Adipocyte (in vitro differentiated cells): ENCODE measurements around the gene EVC2.

Experiments used
- DNase-seq: peaks from one replicate; pipeline ENCODE4 v3.0.0-alpha.2; 2015; ENCODE audit warnings: low read depth
- H3K27me3 ChIP-seq: replicated peaks from 2 replicates; pipeline ENCODE4 v1.7.0; 2013; ENCODE audit warnings: mild to moderate bottlenecking, low read length, moderate library complexity; ENCODE audit not compliant: control insufficient read depth, insufficient read depth
- H3K36me3 ChIP-seq: 2 replicates; pipeline ENCODE4 v1.7.0; 2013; ENCODE audit warnings: low read length, mild to moderate bottlenecking, moderate library complexity; ENCODE audit not compliant: control insufficient read depth, insufficient read depth, severe bottlenecking
- H3K4me1 ChIP-seq: 2 replicates; pipeline ENCODE4 v1.7.0; 2013; ENCODE audit warnings: mild to moderate bottlenecking, low read length, moderate library complexity; ENCODE audit not compliant: control insufficient read depth, insufficient read depth
- H3K4me3 ChIP-seq: 2 replicates; pipeline ENCODE4 v1.7.0; 2013; ENCODE audit warnings: mild to moderate bottlenecking, low read length, moderate library complexity
- H3K9ac ChIP-seq: 2 replicates; pipeline ENCODE4 v1.7.0; 2013; ENCODE audit warnings: mild to moderate bottlenecking, low read length, moderate library complexity
- H3K9me3 ChIP-seq: 2 replicates; pipeline ENCODE4 v1.7.0; 2013; ENCODE audit warnings: mild to moderate bottlenecking, low read length, moderate library complexity; ENCODE audit not compliant: control insufficient read depth

Gene EVC2

DNA sequence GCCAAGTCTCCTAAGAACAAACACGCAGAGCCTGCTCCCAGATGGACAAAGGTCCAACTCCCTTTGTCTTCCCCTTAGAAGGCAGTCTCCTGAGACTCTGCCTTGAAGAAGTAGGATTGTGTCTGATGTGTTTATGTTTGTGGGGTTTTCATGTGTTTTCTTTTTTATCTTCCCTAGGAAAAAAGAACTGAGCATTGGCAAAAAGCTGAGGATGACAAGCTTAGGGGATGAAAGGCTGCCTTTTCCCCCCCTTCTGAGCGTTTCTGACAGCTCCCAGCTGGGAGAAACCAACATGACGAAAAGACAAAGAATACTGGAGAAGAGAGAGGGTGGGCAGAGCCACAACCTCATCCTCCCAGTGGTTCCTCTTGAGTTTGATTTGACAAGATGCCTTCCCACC lies 181.1 kb downstream of the EVC2 start:
- no peak overlapping the region for H3K9ac ChIP-seq
- H3K4me3 ChIP-seq = no peak overlapping the region
- H3K4me1 ChIP-seq = no peaks in the 10 kb centered on the region
- DNase-seq = no peak
- peaks cover 35% of the 10 kb centered on the region for H3K36me3 ChIP-seq
- no peaks in the 10 kb centered on the region for H3K27me3 ChIP-seq
- H3K9me3 ChIP-seq = no peaks in the 10 kb centered on the region

DNA sequence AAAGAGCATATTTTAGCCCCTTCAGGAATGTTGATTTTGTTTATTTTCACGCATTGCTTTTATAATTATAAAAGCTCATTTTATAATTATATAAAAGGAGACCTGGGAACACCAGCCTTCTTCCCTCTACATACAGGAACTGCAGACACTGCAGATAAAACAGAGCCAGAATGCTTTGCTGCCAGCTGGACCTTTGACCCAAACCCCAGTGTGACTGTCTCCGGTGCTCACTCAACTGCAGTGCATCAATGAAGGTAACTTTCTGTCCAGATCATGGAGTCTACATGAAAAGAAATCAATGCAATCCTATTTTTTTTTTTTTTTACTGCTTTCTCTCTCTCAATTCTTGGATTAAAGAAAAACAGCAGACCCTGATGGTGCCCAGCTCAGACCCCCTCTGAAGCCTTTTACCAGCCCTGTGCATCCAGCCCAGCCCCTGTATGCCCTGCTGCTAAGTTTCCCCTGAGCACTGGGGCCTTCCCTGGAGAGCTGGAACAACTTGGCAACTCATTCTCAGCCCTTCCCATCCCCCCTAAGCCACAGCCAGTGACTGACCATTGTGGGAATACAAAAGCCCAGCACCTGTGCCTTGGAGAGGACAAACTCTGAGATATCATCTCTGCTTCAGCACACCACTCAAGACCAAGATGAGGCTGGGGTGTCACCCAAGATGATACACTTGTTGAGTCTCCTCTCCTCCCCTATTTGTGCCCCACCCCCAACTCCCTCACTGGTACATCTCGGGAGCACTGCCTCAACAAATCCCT lies 182.1 kb downstream of the EVC2 start:
- Histone ChIP-seq H3K27me3 (no peaks in the 10 kb centered on the region), H3K4me3 (no peak overlapping the region)

DNA sequence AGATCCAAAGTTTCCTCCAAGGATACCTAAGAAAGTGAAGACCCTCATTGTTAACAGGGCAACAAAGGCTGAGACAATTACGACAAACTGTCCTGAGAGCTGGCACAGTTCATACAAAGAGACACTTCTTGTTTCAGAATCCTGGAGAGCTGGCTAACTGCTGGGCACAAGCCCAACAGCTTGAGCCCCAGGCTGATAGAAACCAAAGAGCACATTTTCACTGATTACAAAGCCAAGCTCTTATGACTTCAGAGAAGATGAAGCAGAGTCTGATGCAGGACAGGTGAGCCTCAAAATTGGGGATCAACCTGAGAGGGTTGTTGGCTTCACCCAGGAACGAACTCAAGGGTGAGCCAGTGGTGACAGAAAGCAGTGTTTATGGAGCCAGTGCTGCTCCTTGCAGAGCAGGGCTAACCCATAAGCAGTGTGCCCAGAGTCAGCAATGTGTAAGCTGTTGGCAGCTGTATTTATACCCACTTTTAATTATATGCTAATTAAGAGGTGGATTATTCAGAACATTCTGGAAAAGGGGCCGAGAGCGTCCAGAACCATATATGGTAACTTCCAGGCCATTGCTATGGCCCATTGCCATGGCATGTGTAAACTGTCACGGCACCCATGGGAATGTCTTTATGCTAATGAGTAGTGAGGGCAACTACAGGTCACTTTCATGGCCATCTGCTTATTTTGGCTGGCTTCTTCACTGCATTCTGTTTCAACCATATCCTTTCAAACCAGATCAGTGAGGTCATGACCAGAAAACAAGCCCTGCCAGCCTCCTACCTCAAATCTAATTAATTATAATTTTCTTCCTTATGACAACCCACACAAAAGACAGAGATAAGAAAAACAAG lies 183.7 kb downstream of the EVC2 start:
- peak; percentile 3 for DNase-seq
- no peak overlapping the region for H3K9ac ChIP-seq
- H3K27me3 ChIP-seq = no peaks in the 10 kb centered on the region
- no peaks in the 10 kb centered on the region for H3K9me3 ChIP-seq
- H3K36me3 ChIP-seq = peaks cover 17% of the 10 kb centered on the region
- H3K4me1 ChIP-seq = no peaks in the 10 kb centered on the region
- no peak overlapping the region for H3K4me3 ChIP-seq

More for the DNA sequence above, 182.1 kb downstream of the EVC2 start:
- H3K9me3 ChIP-seq = no peaks in the 10 kb centered on the region
- no peak overlapping the region for H3K9ac ChIP-seq
- peaks cover 29% of the 10 kb centered on the region for H3K36me3 ChIP-seq
- no peaks in the 10 kb centered on the region for H3K4me1 ChIP-seq
- DNase-seq = no peak

DNA sequence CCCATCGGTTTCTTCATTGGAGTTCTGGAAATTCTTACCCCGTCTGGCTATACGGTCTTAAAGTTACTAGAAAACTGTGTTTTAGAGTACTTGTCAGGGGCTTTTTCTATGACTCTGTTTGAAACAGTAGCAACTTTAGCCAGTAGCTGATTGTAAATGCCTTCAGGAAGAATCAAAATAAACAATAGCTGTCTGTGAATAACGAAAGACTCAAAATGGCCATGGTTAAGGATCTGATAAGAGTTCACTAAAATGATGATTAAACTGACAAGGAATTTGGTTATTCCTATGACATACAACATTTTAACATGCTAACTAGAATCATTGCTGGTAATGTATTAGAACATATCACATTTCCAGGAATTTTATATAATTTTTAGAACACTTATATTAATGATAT lies 191.0 kb downstream of the EVC2 start:
- H3K9me3 ChIP-seq = no peaks in the 10 kb centered on the region
- H3K4me1 ChIP-seq = no peaks in the 10 kb centered on the region
- no peaks in the 10 kb centered on the region for H3K27me3 ChIP-seq
- DNase-seq = no peak
- H3K4me3 ChIP-seq = no peak overlapping the region
- no peak overlapping the region for H3K9ac ChIP-seq
- H3K36me3 ChIP-seq = no peaks in the 10 kb centered on the region

DNA sequence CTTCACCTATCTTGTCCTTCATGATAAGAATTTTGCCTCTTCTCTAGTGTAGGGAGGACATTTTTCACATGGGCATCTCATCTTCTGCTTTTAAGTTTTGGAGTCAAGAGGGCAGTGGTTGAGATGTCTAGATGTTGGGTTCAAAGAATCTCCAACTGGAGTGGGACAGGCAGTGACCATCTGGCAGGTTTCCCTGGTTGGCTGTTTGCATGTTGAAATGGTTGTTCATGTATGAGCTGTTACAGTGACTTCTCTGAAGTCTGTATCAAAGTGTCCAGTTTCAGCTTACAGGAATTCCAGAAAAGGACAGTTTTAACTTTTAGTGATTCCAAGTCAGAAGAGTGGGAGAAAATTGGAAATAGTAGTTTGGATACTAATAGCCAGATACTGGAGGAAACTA lies 192.7 kb downstream of the EVC2 start:
- Histone ChIP-seq H3K27me3 (no peaks in the 10 kb centered on the region), H3K4me1 (peaks cover 6% of the 10 kb centered on the region), H3K9me3 (no peaks in the 10 kb centered on the region), H3K36me3 (no peaks in the 10 kb centered on the region), H3K4me3 (no peak overlapping the region), H3K9ac (no peak overlapping the region)
- DNase-seq = no peak
